NCI-H128 (cell line): Measurements from ENCODE around the gene TOMM22.

ENCODE experiments used
- DNase-seq: peaks from one replicate; lab custom pipeline; 2025; ENCODE audit not compliant: unreplicated experiment; lab: John Stamatoyannopoulos, UW

The TOMM22 gene

DNA sequence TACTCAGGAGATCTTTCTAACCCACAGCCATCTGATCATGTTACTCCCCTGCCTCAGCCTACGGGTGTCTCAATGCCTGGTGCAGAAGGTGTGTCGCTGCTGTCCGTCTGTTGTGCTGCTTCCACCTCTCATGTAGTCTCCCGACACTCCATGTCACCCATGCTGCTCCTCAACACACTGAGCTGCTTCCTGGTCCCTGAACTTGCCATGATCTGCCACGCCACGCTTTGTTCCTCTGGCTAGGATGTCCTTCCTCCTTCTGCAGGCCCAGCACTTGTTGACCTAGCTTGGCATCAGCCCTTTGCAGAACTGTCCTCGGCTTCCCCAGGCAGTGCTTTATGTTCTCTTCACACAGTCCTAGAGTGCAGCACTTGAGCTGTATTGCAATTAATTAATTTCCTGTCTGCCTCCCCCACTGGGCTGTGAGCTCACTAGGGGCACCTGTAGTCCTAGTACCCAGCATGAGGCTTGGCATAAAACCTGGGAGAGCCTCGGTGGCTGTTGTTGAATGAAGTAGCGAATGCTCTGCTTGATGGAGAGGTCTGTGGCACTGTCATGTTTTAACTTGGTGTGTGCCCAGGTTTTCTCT lies 33.5 kb downstream of the TOMM22 start:
- no peak for DNase-seq

DNA sequence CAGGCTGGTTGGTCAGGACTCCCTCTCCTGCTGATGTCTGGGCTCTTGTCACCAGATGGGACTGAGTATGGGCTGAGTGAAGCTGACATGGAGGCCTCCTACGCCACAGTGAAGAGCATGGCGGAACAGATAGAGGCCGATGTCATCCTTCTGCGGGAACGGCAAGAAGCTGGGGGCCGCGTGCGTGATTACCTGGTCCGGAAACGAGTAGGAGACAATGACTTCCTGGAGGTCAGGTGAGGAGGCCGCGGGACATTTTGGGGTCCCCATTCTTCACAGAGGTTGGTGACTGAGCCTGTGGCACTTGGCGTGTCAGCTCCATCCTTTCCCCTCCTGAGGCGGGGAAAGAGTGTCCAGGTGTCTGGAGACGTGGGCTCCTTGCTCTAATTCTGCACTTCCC lies 34.1 kb downstream of the TOMM22 start:
- DNase-seq, result no peak

DNA sequence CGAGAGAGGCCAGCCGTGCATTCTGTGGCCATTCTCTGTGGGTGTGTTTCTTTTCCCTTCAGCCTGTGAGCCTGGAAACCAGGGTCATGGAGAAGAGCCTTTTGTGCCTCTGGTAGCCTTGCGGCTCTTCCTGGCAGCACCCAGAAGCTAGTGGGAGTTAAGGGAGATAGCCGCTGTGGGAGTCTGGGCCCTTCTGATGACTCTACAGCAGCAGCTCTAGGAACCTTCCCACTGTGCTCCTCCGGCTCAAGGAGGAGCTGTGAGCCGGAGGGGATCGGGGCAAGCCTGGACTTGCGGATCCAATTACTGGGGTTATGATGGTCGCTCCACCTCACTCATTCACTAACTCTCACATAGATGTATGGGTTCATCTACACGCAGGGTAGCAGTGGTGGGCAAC lies 34.5 kb downstream of the TOMM22 start:
- no peak for DNase-seq

DNA sequence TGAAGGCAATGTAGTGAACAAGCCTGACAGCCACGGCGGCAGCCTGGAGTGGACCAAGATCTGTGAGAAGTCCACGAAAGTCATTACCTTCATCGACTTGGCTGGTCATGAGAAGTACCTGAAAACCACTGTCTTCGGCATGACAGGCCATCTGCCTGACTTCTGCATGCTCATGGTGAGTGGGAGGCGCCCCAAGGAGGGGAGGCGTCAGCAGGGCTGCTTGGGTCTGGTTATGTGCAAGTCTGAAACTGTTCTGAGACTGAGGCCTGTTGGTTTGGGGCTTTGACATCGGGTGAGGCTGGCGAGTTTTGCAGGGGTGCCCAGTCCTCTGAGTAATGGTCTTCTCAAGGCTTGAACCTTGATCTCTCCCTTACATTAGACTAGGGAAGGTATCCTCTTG lies 35.1 kb downstream of the TOMM22 start:
- DNase-seq, result no peak

DNA sequence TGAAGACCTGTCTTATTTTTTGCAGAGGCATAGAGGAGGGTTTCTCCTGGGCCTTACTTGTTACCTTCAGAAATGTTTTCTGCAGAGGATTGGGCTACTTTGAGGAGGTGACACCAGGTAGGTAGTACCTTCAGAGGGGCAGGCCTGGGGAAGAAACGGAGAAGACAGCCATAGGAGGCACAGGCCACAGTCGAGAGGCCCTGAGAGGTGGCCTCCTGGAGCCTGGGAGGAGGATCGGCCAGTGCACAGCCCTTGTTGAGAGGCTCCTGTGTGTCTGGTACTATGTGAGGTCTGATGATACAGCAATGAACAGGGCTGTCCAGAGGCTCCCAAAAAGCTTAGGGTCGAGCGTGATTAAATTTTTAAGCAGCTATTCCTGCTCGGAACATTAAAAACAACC lies 35.5 kb downstream of the TOMM22 start:
- no peak for DNase-seq

DNA sequence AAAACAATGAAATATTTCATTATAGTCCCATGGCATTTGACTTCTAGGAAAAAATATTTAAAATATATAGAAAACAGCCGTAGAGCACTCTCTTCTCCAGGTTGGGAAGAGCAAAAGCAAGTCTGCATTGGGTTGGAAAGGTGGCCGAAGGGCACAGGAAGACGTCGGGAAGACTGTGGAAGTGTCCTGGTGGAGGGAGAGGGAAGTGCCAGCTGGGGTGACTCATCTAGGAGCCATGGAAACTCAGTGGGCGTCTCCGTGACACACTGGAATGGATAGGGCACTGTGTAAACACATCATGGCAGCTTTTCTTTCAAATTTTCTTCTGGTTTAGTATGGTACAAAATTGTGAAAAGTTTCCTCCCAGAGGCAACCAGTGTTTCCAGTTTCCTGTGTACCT lies 36.7 kb downstream of the TOMM22 start:
- DNase-seq, result no peak

DNA sequence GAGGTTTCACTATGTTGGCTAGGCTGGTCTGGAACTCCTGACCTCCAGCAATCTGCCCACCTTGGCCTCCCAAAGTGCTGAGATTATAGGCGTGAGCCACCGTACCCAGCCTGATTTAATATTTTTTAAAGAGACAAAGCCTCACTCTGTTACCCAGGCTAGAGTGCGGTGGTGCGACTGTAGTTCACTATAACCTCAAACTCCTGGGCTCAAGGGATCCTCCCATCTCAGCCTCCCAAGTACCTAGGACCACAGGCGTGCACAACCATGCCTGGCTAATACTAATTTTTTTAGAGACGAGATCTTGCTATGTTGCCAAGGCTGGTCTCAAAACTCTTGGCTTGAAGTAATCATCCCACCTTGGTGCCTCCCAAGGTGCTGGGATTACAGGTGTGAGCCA lies 37.4 kb downstream of the TOMM22 start:
- no peak for DNase-seq

DNA sequence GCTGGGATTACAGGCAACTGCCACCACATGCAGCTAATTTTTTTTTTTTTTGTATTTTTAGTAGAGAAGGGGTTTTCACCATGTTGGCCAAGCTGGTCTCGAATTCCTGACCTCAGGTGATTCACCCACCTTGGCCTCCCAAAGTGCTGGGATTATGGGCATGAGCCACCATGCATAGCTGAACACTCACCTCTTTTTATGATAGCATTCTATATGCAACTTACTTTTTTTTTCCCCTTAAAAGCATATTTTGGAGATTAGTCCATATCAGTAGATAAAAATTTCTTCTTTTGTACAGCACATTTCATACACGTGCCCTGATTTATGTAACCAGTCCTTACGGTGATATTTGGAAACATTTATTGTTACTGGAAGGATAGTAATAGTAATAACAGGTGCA lies 38.6 kb downstream of the TOMM22 start:
- DNase-seq, result no peak

DNA sequence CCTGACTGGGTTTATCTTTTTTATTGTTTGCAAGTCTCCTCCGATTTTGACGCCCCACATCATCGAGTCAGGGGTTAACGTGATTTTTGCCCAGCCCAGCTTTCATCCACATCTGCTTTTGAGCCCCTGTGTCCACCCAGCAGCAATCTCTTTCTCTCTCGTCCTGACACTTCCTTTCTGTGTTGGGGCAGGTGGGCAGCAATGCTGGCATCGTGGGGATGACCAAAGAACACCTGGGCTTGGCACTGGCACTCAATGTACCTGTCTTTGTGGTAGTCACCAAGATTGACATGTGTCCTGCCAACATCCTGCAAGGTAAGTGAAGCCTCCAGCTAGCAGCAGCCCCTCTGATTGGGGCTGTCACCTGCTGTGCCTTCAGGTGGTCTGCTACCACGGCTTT lies 39.8 kb downstream of the TOMM22 start:
- no peak for DNase-seq

DNA sequence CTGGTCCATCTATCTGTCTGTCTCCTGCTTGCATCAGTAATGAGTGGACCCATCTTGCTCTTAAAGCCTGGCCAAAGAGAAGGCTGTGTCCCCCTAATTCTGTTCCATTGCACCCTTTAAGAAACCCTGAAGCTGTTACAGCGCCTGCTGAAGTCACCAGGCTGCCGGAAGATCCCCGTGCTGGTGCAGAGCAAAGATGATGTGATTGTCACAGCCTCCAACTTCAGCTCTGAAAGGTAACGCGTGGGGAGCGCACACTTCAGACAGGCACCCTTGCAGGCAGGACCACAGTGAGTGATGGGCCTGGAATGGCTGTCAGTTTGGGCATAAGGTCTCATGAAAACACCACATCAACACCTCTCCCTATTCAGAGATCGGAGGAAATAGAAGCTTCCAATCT lies 42.4 kb downstream of the TOMM22 start:
- DNase-seq, result no peak

DNA sequence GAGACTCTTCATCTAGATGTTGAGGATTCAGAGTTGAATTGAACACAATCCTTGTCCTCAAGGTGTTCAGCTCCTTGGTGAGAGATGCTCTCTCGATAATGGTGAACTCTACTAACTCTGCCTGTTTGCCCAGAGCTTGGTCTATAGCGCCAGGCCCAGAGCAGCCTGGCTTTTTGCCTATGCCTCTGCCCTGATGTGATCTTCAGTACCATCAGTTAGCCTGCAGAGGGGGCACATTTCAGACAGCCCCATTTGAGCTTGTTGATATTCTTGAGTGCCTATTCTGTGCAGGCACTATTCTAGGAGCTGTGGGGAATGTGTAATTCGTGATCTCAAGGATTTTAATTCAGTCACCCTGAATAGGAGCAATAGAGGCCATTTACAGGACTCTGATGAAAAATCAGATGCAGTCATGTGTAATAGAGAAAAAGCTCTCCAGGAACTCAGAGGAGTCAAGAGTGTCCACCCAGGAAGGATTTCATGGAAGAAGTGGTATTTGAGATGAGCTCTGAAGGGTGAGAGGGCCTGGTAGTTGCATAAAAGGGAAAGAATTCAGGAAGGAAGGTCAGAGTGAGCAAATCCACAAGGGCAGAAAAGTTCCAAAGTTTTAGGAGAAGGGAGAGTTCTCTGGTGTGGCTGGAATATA lies 43.3 kb downstream of the TOMM22 start:
- DNase-seq, result no peak

DNA sequence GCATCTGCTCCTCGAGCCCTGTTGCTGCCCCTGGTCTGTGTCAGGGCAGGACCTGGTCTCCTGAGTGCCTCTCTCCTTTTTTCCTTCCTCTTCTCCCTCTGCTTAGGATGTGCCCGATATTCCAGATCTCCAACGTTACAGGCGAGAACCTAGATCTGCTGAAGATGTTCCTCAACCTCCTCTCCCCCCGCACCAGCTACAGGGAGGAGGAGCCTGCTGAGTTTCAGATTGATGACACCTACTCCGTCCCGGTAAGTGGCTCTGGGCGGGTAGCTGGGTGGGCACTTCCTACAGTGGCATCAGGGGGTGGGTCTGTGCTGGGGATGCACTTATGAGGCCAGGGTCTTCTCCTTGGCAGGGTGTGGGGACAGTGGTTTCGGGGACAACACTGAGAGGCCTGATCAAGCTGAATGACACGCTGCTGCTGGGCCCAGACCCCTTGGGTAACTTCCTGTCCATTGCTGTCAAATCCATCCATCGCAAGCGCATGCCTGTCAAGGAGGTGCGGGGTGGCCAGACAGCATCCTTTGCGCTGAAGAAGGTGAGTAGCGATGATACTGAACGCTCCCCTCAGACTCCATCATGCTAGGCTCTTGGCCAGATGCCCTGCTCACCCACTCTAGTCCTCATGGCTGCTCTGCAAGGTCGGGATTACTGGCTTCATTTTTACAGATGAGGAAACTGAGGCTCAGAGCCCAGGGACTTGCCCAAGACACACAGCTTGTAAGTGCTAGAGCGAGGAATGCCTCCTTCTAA lies 44.3 kb downstream of the TOMM22 start:
- no peak for DNase-seq

DNA sequence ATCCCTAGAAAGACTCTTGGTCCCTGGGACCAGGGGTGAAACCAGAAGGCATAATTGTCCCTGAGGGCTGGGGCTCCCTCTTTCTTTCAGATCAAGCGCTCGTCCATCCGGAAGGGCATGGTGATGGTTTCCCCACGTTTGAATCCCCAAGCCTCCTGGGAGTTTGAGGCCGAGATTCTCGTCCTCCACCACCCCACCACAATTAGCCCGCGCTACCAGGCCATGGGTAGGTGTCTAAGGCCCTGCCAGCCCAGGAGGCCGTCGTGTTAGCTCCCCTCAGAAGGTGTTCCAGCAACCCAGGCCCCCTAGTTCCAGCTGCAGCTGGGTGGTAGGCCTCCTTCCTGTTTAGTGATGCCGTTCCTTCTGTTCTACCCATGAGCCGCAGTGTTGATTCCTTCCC lies 45.4 kb downstream of the TOMM22 start:
- DNase-seq, result no peak

DNA sequence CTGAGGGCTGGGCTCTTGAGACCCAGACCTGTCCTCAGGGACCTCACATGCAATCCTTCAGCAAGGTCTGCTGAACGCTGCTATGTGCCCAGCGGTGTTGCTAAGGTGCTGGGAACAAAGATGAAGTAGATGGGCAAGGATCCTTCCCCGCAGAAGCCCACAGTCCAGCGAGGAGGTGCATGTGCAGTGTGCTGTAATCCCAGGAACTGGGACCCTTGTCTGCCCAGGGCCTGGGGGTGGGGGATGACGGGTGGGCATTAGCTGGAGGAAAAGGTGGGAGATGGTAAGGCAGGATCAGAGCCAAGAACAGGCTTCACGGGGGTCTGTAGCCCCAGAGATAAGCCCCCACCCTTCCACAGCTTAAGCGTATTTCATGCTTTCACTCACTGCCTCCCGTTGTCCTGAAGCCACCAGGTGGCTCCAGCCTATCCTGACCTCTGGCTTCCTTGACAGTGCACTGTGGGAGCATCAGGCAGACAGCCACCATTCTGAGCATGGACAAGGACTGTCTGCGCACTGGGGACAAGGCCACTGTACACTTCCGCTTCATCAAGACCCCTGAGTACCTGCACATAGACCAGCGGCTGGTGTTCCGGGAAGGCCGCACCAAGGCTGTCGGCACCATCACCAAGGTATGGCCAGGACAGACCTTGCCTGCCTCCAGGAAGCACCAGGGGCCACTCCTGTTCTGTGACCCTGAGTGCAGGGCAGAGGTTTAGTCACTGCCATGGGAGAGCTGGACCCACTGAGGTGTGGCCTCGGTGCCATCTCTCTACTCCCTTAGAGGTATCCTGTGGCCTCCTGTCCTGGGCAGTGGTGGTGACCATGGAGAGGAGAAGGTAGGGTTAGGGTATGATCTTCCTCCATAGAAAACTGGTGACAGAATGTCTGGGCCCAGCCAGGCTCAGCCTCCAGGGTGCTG lies 46.0 kb downstream of the TOMM22 start:
- DNase-seq, result no peak

DNA sequence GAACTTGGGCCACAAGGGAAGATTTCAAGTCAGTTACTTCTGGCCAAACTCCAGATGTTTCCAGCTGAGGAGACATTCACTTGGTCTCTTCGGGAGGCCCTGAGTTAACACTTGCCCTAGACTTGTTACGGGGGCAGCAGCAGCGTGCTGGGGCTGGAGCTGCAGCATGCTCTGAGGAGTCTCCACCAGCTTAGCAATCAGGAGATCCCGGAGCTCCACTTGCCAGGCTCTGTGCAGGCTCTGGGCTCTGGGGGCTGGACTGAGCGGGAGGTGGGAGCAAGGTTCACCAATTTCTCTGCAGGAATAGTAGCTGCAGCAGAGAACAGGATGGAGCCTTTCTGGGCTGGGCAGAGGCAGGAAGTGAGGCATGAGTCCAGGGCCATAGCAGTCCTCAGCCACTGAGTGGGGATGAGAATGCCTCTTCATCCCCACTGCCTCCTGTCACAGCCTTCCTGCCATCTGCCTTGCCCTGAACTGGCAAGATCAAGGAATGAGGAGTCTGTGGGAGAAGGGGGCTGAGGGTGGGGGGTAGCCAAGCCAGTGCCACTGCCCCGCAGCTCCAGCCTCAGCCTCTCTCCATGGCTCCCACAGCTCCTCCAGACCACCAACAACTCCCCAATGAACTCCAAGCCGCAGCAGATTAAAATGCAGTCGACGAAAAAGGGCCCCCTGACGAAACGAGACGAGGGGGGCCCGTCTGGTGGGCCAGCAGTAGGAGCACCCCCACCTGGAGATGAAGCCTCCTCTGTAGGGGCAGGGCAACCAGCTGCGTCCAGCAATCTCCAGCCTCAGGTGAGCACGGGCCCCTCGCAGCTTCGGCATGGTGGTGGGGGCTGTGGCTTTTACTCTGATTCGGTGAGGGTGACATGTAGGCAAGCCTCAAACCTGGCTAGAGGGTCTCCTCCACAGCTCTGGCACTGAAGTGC lies 47.4 kb downstream of the TOMM22 start:
- DNase-seq, result no peak

DNA sequence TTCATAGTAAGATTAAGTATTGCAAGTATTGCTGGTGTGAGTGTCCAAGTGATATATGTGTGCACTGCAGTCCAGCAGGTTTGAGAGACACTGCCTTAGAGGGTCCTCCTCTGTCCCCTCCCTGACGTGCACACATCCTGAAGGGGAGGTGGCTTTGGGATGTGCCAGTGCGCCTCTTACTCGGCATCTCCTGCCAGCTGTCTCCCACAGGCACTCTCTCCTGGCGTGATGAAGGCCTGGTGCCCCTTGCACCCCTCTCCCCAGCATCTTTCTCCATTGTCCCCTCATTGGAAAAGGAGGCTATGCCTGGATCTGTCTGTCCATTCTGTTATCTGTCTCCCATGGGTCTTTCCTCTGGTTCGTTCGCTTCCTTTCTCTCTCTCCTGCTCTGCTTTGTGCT lies 48.2 kb downstream of the TOMM22 start:
- no peak for DNase-seq

DNA sequence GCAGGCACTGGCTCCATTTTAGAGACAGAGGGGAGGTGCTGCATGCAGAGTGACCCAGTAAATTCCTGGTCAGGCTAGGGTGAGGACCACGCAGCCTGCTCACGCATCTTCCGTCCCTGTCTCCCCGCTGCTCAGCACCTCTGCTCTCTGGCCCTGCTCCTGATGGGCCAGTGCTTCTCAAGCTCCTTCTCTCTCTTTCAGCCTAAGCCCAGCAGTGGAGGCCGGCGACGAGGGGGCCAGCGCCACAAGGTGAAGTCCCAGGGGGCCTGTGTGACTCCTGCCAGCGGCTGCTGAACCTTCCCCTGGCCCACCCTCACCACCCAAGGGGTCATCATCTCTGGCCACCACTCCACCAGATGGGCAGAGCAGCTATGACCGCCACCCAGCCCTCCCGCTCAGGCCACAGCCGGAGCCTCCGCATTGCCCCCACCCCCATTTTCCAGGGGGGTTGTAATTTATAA lies 48.7 kb downstream of the TOMM22 start:
- no peak for DNase-seq

DNA sequence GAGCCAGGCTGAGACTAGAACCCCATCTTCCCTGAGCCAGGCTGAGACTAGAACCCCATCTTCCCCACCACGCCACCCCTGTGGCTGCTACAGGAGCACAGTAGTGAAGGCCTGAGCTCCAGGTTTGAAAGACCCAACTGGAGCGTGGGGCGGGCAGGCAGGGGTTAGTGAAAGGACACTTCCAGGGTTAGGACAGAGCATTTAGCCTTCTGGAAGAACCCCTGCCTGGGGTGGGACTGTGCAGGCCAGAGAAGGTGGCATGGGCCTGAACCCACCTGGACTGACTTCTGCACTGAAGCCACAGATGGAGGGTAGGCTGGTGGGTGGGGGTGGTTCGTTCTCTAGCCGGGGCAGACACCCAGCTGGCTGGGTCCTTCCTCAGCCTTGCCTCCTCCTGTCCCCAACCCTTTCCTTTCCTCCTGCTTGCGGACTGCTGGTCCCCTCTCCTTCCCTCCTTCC lies 50.0 kb downstream of the TOMM22 start:
- DNase-seq, result no peak

DNA sequence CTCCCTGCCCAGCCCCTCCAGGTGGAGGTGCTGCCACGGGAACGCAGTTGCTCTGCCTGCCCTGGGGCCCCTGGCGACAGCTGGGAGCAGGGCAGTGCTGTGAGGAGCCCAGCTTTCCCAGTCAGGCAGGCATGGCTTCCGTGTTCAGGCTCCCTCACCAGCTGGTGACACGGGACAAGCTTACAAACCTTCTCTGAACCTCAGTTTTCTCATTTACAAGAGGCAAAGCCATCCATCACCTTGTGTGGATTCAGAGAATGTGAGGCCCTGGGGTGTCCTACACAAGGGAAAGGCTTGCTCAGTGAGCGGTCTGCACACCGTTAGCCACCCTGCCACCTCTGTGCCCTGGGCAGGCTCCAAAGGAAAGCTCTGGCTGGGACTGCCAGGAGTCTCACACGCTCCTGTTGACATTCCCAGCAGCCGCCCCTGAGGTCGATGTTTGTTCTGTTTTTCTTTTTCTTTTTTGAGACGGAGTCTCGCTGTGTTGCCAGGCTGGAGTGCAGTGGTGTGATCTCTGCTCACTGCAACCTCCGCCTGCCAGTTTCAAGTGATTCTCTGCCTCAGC lies 50.6 kb downstream of the TOMM22 start:
- DNase-seq, result no peak

DNA sequence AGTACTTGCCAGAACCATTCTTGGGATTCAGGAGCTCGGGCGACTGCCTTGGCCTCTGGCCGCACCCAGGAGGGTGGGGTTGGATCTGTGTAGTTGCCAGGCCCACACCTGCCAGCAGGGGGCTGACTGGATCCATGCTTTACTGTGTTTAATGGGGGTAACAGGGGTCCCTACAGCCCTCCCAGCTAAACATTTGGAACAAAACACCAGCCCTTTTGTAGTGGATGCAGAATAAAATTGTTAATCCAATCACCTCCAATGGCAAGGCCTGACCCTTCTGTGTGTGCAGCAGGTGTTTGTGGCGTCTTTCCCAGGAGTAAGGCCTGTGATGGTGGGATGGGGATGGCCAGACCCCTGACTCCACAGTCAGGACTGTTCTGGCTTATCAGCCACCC lies 51.6 kb downstream of the TOMM22 start:
- DNase-seq, result no peak
